ENCODE results near the gene KCTD13.

DNA sequence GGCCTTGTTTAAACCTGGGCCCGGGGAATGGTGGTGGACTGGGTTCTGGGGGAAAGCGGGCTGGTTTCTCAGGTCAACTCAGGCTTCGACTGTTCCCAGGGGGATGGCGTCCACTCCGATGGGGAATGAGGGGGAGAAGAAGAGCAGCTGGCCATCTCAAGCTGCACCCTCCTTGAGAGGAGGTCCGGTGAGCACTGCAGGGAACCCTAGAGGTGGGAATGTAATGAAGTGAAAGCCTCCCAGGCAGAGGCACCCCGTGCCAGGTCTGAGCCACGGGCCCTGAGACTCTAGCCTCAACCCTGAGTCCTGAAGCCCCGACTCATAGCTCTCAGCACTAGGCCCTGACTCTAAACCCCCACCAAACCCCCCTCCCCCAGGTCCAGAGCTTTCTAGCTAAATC is 61.8 kb downstream of the KCTD13 start:
- TF ChIP-seq POLR2A (IDR thresholded peaks at IDR 0.05) (no peak), CTCF (IDR thresholded peaks at IDR 0.05) (no peak)

Data from body of pancreas (tissue), 4 donors.